ENCODE results near the gene GPR153.

Gene GPR153

GRCh38 chr1:6205849-6206519, 54.9 kb downstream of the GPR153 start, which contains the start of gene RNF207:
TSS of gene RNF207 (plus strand) at chr1:6206119. CDS start at chr1:6206536, 417 bp downstream.
- H3K4me3 ChIP-seq (ENCODE audit: insufficient read depth, low read depth, low read length): peak within 1 kb of the TSS; percentile 39
- H3K9me3 ChIP-seq (ENCODE audit: control insufficient read depth, low read length): no peaks in the 10 kb centered on the region
- H3K27ac ChIP-seq (ENCODE audit: insufficient read depth, low read depth, low read length, poor library complexity, severe bottlenecking): peak within 1 kb of the TSS; percentile 80
- WGBS, 2 experiments: 10 to 12% methylated on average over 66 of the region's 66 CpGs
- H3K27me3 ChIP-seq (ENCODE audit: control insufficient read depth, insufficient read depth, low read length, poor library complexity, severe bottlenecking): peaks cover 53% of the 10 kb centered on the region
- peaks cover 12% of the 10 kb centered on the region for H3K4me1 ChIP-seq (ENCODE audit: control insufficient read depth, insufficient read depth, low read length)
- H3K36me3 ChIP-seq (ENCODE audit: control insufficient read depth, insufficient read depth, low read length): no peaks in the 10 kb centered on the region

DNA sequence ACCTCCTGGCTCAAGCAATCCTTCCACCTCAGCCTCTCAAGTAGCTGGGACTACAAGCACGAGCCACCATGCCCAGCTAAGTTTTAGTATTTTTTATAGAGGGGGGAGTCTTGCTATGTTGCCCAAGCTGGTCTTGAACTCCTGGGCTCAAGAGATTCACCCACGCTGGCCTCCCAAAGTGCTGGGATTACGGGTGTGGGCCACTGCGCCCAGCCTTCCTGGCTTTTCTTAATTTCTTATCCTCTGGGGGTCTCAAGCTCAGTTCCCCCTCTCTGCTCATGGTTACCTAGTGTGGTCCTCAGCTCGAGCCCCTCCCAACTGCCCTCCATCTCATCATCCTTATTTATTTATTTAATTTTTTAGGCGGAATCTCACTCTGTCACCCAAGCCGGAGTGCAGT, 58.6 kb downstream of the GPR153 start:
- Histone ChIP-seq H3K27me3 (ENCODE audit: control insufficient read depth, insufficient read depth, low read length, poor library complexity, severe bottlenecking) (peaks cover 24% of the 10 kb centered on the region), H3K9me3 (ENCODE audit: control insufficient read depth, low read length) (no peaks in the 10 kb centered on the region), H3K36me3 (ENCODE audit: control insufficient read depth, insufficient read depth, low read length) (no peaks in the 10 kb centered on the region), H3K27ac (ENCODE audit: insufficient read depth, low read depth, low read length, poor library complexity, severe bottlenecking) (no peak overlapping the region), H3K4me1 (ENCODE audit: control insufficient read depth, insufficient read depth, low read length) (peaks cover 13% of the 10 kb centered on the region), H3K4me3 (ENCODE audit: insufficient read depth, low read depth, low read length) (no peak overlapping the region)
- WGBS, 2 experiments: 89 to 91% methylated on average over 7 of the region's 7 CpGs

- H3K27ac ChIP-seq (ENCODE audit: insufficient read depth, low read depth, low read length, poor library complexity, severe bottlenecking): peak overlapping the region; percentile 62
Measured at GRCh38 chr1:6200188-6200809, 60.6 kb downstream of the GPR153 start.

GRCh38 chr1:6199298-6200187, 61.4 kb downstream of the GPR153 start, which contains the start of gene RPL22:
TSS of gene RPL22 (minus strand) at chr1:6199595. CDS start at chr1:6199573, 22 bp downstream.
- Histone ChIP-seq H3K4me1 (ENCODE audit: control insufficient read depth, insufficient read depth, low read length) (peaks cover 13% of the 10 kb centered on the region), H3K27me3 (ENCODE audit: control insufficient read depth, insufficient read depth, low read length, poor library complexity, severe bottlenecking) (no peaks in the 10 kb centered on the region), H3K9me3 (ENCODE audit: control insufficient read depth, low read length) (no peaks in the 10 kb centered on the region), H3K4me3 (ENCODE audit: insufficient read depth, low read depth, low read length) (peak within 1 kb of the TSS; percentile 80), H3K27ac (ENCODE audit: insufficient read depth, low read depth, low read length, poor library complexity, severe bottlenecking) (peak within 1 kb of the TSS; percentile 62), H3K36me3 (ENCODE audit: control insufficient read depth, insufficient read depth, low read length) (peaks cover under 1% of the 10 kb centered on the region)
- WGBS, 2 experiments: 1% methylated on average over 53 of the region's 53 CpGs

More at GRCh38 chr1:6200188-6200809, 60.6 kb downstream of the GPR153 start:
- WGBS, 2 experiments: 67% methylated on average over 10 of the region's 10 CpGs
- Histone ChIP-seq H3K27me3 (ENCODE audit: control insufficient read depth, insufficient read depth, low read length, poor library complexity, severe bottlenecking) (peaks cover 5% of the 10 kb centered on the region), H3K4me1 (ENCODE audit: control insufficient read depth, insufficient read depth, low read length) (peaks cover 13% of the 10 kb centered on the region), H3K9me3 (ENCODE audit: control insufficient read depth, low read length) (no peaks in the 10 kb centered on the region), H3K36me3 (ENCODE audit: control insufficient read depth, insufficient read depth, low read length) (no peaks in the 10 kb centered on the region), H3K4me3 (ENCODE audit: insufficient read depth, low read depth, low read length) (peak overlapping the region; percentile 80)

- peaks cover 8% of the 10 kb centered on the region for H3K36me3 ChIP-seq (ENCODE audit: control insufficient read depth, insufficient read depth, low read length)
- no peaks in the 10 kb centered on the region for H3K27me3 ChIP-seq (ENCODE audit: control insufficient read depth, insufficient read depth, low read length, poor library complexity, severe bottlenecking)
- peak overlapping the region; percentile 11 for H3K27ac ChIP-seq (ENCODE audit: insufficient read depth, low read depth, low read length, poor library complexity, severe bottlenecking)
- 0 to 2% methylated on average over 31 of the region's 31 CpGs for WGBS, 2 experiments
- no peaks in the 10 kb centered on the region for H3K9me3 ChIP-seq (ENCODE audit: control insufficient read depth, low read length)
- peak overlapping the region; percentile 80 for H3K4me3 ChIP-seq (ENCODE audit: insufficient read depth, low read depth, low read length)
- peaks cover 13% of the 10 kb centered on the region for H3K4me1 ChIP-seq (ENCODE audit: control insufficient read depth, insufficient read depth, low read length)
Measured at GRCh38 chr1:6198646-6199297, 62.1 kb downstream of the GPR153 start.

DNA sequence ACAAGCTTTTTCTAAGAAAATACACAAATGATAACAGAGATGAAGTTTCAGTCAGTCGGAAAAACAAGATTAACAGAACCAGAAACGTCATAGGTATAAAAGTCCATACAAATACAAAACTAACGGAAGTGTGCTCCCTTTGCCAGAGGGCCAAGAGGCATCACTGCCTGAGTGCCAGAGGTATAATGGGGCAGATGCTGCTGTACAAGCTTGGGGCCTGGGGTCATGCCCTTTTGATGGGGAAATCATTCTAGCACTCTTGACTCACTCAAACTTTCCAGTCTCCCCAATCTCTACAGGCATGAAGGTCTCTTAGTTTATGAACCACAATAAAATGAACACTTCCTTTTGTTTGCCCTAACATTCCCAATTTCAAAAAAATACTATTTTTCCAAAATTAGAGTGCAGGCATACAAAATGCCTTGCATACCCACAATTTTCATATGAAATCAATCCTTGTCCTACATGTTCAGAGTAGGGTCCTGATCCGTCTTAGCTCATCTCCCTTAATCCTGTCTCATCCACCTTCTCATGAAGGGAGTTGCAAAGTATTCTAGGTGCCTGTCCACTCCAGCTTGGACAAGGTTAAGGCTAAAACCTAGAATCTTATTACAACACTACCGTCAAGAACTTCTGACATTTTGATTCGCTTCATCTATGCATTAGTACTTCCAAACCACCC, 63.0 kb downstream of the GPR153 start:
- 79 to 81% methylated on average over 6 of the region's 6 CpGs for WGBS, 2 experiments
- no peaks in the 10 kb centered on the region for H3K27me3 ChIP-seq (ENCODE audit: control insufficient read depth, insufficient read depth, low read length, poor library complexity, severe bottlenecking)

More for the DNA sequence above, 63.0 kb downstream of the GPR153 start:
- Histone ChIP-seq H3K9me3 (ENCODE audit: control insufficient read depth, low read length) (no peaks in the 10 kb centered on the region), H3K4me3 (ENCODE audit: insufficient read depth, low read depth, low read length) (peak overlapping the region; percentile 80), H3K4me1 (ENCODE audit: control insufficient read depth, insufficient read depth, low read length) (peaks cover 13% of the 10 kb centered on the region), H3K27ac (ENCODE audit: insufficient read depth, low read depth, low read length, poor library complexity, severe bottlenecking) (no peak overlapping the region), H3K36me3 (ENCODE audit: control insufficient read depth, insufficient read depth, low read length) (peaks cover 17% of the 10 kb centered on the region)
